HG03520 (cell line): ENCODE data around the gene FHIT.

ENCODE experiments used
- ATAC-seq: cut with Tn5 transposase; IDR thresholded peaks from one replicate; pipeline ENCODE4 v1.9.1; 2021; ENCODE audit warnings: mild to moderate bottlenecking, moderate library complexity; ENCODE audit not compliant: unreplicated experiment

The FHIT gene

DNA sequence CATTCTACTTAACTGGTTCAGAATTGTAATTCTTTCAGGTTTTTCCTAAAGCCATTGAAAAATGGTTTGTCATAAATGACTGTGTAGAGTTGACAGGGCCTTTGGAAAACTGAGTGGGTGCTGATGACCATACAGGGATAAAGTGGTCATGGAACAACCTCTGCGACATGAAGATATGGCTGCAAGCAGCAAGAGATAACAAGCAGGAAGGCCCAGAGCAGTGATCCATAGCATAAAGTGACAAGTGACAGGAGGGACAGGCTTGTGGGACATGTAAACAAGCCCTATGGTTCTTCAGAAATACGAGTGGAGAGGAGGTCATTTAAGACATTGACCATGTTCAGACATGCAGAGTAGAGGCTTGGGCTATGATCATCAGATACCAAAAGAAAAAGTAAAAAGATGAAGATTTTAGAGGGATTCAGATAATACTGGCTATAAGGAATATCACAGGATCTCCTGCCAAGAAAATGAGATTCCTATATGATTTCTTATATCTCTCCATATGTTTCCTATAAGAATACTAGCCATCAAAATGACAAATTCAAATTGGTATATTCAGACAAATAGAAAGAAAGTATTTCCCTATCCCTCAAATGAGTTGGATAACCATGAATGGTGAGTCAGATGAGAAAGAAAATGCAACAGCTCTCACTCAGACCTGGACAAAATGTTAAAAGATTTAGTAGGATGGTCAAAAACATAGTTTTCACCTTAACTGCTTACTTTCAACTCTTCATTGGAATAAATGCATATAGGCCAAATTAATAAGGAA lies 1373.8 kb downstream of the FHIT start:
- no peak for ATAC-seq

DNA sequence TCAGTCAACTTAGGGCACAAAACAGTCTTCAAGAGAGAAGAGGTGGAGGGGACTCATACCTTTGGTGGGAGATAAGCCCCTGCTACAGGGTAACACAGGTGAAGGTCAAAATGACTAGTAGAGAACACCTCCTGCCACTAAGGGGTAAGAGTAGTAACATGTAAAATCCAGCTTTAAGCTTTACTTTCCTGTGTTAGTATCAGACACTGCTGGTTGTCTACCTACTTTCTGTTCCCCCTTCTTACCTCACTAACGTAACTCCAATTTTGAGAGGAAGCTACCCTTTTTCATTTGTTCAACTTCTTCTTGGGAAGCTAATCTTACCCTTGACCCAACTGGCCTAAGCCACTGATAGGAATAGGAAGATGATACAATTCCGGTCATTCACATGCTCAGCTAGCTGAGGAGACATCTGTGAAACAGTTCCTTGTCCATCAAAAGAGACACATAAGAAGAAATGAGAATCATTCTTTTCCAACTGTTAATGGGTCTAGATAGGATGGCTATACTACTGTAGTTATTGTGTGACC lies 1374.7 kb downstream of the FHIT start:
- ATAC-seq: no peak

DNA sequence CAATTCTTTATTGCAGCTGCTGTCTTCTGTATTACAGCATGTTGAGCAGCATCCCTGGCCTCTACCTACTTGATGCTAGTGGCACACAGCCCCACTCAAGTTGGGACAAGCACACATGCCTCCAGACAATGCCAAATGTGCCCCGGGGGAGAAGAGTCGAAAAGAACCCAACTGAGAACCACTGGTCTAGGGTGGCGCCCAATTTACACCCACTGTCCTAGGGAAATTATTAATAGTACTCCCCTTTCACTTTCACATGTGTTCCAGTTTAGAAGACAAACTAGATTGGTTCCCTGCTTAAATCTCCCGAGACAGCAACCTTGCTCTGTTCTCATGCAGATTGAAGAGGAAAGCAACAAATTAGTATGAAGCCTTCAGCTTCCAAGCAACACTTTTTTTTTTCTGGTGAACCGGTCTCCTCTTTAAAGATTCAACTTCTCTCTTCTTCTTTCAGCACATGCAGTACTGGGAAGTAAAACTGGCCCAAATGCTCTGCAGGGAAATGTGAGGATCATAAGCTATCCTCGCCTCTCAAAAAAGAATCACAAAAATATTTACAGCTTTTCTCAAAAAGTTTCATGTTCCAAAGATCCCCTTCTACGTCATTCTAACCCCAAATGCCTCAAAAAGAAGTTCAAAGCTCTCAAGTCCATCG lies 1377.5 kb downstream of the FHIT start:
- ATAC-seq: no peak

DNA sequence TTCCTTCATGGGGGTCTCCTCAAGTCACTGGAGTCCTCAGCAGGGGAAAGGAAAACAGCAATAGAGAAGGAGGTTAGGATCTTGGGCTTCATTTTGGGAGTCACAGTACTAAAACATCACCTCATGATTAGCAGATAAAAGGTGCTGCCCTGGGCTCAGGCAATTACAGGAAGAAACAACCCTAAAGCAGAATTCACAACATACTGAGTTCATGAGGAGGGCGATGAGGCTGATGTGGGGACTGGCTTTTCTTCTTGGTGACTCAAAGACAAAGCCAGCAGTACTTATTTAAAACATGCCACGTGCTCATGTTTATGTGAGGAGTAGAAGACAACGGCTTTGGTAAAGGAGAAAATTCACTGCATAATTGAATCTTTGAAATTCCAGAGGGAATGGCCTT lies 1379.1 kb downstream of the FHIT start:
- no peak for ATAC-seq

DNA sequence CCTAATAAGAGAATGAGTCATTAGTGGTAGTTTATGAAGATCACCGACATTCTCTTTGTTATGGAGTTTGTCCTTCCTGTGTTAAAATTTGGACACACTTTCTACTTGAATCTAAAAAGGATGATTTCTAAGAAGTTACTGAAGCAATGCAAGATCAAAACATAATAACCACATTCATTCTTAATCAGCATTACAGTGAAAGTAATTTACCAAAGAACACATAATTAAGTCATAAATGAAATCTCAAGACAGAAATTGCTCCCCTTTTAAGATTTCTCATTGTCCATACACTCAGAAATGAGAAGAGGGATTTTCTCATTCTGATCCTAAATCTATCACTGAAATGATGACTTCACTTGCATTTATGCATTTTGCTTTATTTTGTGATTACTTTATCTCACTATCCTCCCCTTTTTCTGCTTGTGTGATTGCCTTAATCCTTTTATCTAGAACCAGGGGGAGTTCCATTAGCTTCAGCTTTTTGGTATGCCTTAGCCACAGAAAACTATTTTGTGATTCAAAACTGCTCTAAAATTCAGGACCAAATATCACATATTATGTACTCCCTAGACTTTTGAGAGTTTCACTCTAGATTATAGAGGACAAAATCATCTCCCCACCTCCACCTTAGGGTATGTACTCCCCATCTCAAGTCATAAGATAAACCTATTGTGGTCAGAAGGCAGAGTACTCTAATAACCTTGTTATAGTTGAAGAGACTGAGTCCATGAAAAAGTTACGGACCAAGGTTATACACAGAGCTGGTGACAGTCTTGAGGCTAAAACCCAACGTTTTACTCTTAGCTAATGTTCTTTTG lies 1383.9 kb downstream of the FHIT start:
- no peak for ATAC-seq

DNA sequence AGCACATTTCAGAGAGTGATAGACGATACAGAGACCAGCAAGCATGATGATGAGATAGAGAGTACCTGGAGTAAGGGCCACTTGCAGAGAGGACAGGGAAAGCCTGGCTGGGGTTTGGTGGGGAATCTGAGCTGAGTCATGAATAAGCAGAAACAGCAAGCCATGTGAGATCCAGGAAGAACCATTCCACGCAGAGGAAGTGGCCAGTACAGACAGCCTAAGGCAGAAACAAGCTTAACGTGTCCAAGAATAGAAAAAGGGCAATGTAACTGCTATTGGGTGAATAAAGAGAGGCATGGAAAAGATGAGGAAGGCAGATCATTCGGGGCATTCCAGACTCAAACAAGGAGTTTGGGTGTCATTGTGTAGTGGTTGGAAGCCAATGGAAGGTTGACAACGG lies 1385.2 kb downstream of the FHIT start:
- ATAC-seq: no peak

DNA sequence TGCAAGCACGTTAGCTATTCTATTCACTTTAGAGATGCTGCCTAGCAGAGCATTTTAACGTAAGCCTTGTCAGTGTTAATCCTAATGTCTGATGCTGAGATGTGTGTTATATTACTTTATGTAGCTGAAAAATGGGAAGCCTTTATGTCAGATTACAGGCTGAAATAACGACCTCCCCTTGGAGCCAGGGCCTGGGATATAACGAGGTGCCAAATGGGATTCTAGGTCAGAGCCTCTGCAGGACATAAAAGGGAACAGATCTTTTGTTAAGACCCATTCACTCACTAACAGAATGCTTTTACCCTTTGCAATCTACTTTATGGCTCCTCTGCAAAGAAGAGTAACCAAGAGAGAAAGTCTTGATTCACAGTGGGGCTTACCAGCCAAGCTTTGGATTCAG lies 1385.9 kb downstream of the FHIT start:
- no peak for ATAC-seq

DNA sequence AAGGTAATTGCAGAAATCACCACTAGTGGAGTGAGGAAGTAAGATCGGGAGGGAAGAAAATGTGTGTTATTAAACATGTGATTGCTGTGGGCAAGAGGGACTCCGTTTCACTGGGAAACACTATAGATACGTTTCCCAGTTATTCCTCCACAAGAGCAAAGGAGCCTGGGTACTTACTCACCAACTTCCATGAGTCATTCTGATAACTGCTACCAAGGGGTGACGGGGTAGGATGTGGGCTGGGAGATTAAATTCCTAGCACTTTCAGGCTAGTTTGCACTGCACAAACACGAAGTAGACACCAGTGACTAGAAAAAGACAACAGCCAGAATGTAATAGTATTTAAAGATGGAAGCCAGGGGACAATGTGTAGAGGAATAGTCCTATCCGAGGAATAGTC lies 1388.6 kb downstream of the FHIT start:
- ATAC-seq: no peak

DNA sequence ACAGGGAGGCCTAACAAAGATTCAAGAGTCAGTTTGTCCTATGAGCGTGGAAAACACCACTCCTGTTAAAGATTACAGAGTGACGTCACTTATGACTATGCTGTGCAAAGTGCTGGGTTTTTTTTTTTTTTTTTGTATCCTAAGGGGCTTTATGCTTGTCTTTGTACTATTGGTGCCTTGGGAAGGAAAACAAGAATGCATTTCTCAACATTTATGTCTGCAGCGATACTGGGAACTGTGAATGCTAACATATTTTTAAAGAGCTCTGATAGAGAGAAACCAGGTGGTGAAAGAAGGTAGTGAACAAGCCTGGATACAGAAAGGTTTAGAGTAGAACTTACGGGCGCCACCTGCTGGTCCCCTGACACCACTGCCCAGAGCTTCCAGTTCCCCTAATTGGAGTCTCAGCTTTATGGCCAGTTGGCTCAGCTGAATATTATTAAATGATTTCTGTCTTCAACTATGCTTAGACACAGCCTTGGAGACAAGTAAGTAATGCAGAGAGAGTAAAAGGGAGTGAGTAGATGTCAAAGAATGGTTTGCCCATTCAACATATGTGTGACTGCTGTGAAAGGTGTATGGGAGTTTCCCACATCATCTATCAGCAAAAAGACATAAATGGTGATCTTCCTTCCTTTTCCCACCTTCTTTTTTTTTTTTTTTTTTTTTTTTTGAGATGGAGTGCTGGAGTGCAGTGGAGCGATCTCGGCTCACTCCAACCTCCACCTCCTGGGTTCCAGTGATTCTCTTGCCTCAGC lies 1393.5 kb downstream of the FHIT start:
- peak; percentile 98 for ATAC-seq

DNA sequence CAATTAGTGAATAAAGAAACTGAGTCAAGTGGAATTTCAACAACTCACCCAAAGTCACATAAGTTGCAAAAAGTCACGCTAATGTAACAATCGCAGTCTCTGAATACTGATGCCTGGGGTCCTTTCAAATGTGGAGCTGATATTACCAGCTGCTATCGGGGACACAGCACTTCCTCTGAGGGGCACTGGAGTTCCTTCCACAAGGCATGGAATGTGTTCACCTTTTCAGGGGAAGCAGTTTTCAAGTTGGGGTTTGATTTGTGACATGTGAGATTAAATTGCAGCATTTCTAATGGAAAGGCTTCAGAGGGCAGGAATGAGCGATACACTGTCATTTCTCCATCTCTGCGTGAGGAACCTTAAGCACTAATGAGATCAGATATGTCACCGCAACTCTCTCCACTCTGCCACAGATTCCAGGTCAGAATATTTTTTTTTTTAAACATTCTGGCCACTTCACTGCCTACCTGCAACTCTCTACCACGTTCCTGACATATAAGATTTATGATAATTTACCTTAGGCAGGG lies 1394.3 kb downstream of the FHIT start:
- ATAC-seq: no peak

DNA sequence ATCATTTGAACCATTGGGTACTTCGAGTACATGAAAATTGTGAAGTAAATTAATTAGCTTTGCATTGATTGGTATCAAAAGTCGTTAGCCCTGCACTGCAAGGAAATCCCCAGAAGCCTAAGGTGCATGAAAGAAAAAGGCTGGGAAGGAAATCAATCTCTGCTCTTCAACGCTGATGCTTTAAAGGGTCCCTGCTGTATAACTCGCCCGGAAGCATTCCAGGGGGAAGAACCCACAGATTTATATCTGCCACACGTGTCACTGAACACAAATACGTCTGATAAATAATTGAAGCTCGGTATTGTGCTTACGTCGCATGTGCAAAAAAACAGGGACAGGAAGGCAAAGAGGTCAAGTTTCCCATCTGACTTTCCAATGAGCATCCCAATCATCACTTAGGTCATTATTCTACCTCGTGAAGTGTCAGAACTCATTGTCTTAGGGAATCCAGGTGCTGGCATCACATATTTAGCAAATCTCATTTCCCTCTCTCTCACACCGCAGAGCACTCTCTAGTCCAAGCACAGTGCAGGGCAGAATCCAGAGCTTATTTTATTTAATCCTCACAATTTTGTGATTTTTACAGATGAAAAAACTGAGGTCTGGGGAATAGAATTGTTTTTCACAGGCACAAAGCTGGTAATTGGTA lies 1397.1 kb downstream of the FHIT start:
- no peak for ATAC-seq

DNA sequence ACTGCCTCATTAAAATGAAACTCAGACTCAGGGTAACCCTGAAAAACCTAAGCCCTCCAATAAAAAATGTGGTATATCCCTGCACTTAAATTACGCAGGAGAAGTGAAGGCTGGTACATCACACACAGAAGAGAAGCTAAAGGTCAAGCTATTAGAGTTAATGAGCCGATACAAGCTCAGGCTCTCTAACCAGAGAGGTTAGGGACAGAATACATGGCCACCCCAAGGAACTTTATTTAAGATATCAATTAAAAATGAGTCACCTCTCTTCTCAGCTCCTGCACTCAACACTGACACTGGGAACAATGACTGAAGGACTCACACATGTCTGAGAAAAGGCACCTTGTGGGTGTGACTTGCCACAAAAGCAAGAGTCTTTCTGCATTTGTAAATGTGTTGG lies 1400.8 kb downstream of the FHIT start:
- ATAC-seq: no peak

DNA sequence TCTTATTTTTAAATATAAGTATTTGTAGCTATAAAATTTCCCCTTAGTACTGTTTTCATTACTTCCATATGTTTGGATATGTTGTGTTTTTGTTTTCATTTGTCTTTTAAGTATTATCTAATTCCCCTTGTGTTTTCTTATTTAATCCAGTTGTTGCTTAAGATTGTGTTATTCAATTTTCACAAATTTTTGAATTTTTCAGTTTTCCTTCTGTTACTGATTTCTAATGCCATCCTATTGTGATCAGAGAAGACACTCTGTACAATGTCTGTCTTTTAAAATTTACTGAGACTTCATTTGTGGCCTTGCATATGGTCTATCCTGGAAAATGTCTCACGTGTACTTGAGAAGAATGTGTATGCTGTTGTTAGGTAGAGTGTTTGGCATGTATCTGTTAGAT lies 1405.9 kb downstream of the FHIT start:
- ATAC-seq: no peak

DNA sequence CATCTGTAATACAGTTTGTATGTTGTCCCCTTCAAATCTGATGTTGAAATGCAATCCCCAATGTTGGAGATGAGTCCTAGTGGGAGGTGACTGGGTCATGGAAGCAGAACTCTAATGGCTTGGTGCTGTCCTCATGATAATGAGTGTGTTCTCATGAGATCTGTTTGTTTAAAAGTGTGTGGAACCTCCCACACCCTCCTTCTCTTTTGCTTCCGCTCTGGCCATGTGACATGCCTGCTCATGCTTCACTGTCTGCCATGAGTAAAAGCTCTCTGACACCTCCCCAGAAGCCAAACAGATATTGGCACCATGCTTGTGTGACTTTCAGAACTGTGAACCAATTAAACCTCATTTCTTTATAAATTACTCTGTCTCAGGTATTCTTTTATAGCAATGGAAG lies 1407.4 kb downstream of the FHIT start:
- ATAC-seq: no peak

DNA sequence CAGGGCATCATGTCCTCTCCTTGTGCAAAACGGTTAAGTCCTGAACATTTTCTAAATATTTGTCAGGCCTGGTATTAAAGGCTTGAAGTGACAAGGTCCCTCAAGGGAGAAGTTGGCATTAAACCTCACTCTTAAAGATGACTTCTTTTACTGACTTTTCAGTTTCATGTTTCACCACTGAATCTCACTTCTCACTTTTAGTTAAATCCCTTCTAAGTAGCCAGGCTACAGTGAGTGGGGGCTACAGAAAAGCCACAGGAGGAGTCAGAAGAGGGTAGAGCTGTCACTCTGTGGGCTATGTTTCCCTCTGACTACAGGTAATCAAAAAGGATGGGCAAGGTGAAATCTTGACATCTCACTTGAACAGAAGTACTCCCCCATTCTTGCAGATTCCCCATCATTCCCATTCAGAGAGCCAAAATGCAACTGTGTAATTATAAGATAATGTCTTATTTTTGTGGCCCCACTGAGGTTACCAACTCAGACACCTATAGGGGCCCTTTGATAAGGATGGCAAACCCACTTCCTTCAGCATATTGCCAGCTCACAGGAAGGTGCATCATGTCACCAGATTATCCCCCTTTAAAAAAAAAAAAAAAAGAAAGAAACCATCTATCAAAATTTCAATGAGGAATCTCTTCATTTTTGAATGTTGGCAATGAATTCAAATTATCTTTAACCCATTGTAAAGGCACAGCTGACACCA lies 1411.3 kb downstream of the FHIT start:
- ATAC-seq: peak; percentile 94

DNA sequence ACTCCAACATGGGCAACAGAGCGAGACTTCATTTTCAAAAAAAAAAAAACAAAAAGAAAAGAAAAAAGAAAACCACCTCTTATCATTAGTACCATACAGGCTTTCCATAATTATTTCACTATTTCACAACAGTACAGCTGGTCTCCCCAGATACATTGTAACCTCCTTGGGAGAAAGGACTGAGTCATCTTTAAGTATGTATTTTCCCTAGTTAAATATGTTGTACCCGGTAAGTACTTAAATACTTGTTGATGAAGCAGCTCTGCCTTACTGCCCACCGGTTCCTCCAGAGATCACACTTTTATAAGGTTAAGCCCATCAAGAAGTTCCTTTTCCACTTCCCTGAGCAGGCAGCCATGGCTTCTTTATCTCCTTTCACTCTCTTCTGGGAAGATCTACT lies 1412.0 kb downstream of the FHIT start:
- ATAC-seq: peak; percentile 8

DNA sequence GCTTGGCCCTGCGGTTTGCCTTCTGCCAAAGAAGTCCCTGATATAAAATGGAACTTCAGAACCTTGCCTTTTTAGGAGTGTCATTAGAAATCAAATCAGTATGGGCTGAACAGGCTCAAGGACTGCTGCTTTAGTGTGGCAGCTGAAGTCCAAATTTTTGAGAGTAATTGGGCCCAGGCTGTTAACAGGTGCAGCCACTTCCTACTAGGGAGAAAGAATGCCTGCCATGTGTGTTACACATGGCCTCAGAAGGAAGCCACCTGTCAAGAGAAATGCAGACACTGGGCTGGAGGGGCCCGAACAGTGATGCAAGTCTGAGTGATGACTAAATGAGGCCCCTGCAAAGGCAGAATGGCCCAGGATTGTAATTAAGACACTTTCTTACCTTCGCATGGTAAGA lies 1414.7 kb downstream of the FHIT start:
- ATAC-seq: no peak

DNA sequence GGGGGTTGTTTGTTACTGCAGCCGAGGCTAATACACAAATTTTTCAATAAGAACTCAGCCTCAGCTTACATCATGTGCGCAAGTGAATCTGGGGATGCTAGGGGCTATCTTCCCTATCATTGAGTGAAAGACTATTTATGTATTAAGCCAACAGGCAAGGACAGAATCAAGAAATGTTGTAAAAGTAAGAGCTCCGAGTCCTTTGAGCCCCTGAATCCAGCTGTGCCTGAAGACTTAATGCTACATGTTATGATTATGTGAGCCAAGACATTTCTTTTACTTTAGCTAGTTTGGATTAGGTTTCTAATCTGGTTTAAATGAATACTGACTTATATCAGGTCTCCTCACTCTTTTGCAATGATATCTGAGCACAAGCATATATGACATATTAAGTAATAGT lies 1418.5 kb downstream of the FHIT start:
- ATAC-seq: no peak

DNA sequence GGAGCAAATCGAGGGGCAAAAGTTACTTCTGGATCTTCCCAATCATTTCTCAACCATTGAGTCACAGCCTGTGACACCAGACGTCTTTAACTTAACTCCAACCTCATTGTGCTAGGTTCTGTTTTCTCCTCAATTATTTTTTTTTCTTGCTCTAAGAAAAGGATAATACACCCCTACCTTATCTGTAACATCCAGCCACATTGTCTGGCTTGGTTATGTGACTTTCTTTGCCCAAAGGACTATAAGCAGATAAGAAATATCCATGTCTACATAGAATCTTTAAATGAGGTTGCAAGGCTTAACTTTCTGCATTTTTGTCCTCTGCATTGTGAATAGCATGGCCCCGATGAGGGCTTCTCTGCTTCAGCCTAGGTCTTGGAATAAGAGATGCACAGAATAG lies 1419.0 kb downstream of the FHIT start:
- ATAC-seq: no peak

DNA sequence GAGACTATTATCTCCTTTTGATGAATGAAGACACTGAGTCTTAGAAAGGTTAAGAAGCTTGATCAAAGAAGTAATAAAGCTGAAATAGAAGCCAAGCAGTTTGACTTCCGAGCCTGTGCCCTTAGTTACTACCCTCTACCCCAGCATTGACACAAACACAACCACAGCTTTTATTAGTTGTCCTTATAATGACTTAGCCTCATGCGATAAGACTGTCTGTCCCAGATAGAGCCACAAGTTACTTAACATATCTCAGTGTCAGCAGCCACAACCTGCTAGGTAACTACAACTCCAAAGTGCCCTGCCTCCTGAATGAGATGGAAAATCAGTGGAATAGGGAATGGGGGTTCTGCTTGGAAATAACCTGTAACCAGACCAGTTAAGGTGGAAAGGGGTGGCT lies 1419.9 kb downstream of the FHIT start:
- ATAC-seq: no peak
